Heart left ventricle (tissue), 13 donors: ENCODE results near the gene EFS.

Source experiments
- CTCF ChIP-seq, 12 donors: fragments of 200-600 bp; sonication (generic) in 4 of 12; IDR thresholded peaks; one replicate each; pipeline versions ENCODE4 v1.5.0 to v1.8.0; 2018 to 2022; ENCODE audit warnings: antibody characterized with exemption in 12 of 12, mild to moderate bottlenecking in 5 of 12
- POLR2A ChIP-seq, 2 donors: fragments of 450-650 bp; IDR thresholded peaks; one replicate each; pipeline ENCODE4 v1.6.1; 2017; ENCODE audit warnings: antibody characterized with exemption in 2 of 2, mild to moderate bottlenecking in 2 of 2, moderate library complexity in 2 of 2
- donor health status: ischemic (EF 13 %, LVEDD 7.1; RV severe dilation, severe dysfunction).
- donor health status: DM: no; HTN: yes; CAD: no.
- donor health status: DM: no; HTN: no; CAD: no.
- donor health status: ischemic (EF 25% LVEDD 6.9; RV normal size, moderate dysfunction).
- donor health status: ischemic (EF 25% LVEDD 5.7; RV mildly dilated, moderate dysfunction).
- donor health status: ischemic (EF 35%, LVEDD 5.7; RV mildly dilated, moderate dysfunction).
- donor health status: nonischemic (EF 11% LVEDD 7.7; RV severe dilation, severe dysfunction).
- donor health status: DM: yes; HTN: yes; CAD: no.
- donor health status: PGD.
- donor health status: ischemic (EF 29% LVEDD 5.4; RV normal size, mild dysfunction).
- donor health status: nonischemic (EF 23%, LVEDD 6.1; RV moderate dilation, normal function).

- TF ChIP-seq CTCF (IDR thresholded peaks at IDR 0.05) (no peak), POLR2A (IDR thresholded peaks at IDR 0.05) (no peak)
These were observed 10.0 kb downstream of the EFS start for GRCh38 chr14:23354990-23355389.
